ENCODE measurements around the gene AHCYL2. TPM values are rescaled to one million over a fixed set of nuclear protein-coding genes. Genes with fewer than 3 reads are reported as not detected.

AHCYL2 gene
- 7.5 and 13.2 TPM in 2 replicates for total RNA-seq

GRCh38 chr7:129224251-129225205 lies at the start of gene AHCYL2:
TSS of gene AHCYL2 (plus strand) at chr7:129225030.

GRCh38 chr7:129188372-129188891 lies 36.4 kb upstream of the AHCYL2 start, which contains the start of gene SMO:
TSS of gene SMO (plus strand) at chr7:129188633. CDS start at chr7:129189152, 519 bp downstream.

GRCh38 chr7:129433847-129434674 lies 209.2 kb downstream of the AHCYL2 start, which contains the start of gene STRIP2:
TSS of gene STRIP2 (plus strand) at chr7:129434432. CDS start at chr7:129434473, 41 bp downstream.

Other genes with a start within 250 kb of the AHCYL2 start
- 64.3 and 67.9 TPM in 2 replicates for gene TNPO3, start 169.9 kb upstream of the AHCYL2 start, total RNA-seq
- 0.30 and 0.65 TPM in 2 replicates for gene TSPAN33, start 80.3 kb upstream of the AHCYL2 start, total RNA-seq
- gene SMO, start 36.4 kb upstream of the AHCYL2 start, total RNA-seq: 6.5 and 9.4 TPM in 2 replicates
- gene STRIP2, start 209.4 kb downstream of the AHCYL2 start, total RNA-seq: 2.6 and 11.2 TPM in 2 replicates